NCI-H2107 treated with DMSO at 0.1 percent for 48 hours (cell line): Measurements from ENCODE around the gene INCA1.

Source experiments
- DNase-seq: peaks from one replicate; lab custom pipeline; 2025; ENCODE audit not compliant: unreplicated experiment; lab: John Stamatoyannopoulos, UW

INCA1 gene

GRCh38 chr17:4950075-4950745 lies 47.1 kb downstream of the INCA1 start:
- no peak for DNase-seq

DNA sequence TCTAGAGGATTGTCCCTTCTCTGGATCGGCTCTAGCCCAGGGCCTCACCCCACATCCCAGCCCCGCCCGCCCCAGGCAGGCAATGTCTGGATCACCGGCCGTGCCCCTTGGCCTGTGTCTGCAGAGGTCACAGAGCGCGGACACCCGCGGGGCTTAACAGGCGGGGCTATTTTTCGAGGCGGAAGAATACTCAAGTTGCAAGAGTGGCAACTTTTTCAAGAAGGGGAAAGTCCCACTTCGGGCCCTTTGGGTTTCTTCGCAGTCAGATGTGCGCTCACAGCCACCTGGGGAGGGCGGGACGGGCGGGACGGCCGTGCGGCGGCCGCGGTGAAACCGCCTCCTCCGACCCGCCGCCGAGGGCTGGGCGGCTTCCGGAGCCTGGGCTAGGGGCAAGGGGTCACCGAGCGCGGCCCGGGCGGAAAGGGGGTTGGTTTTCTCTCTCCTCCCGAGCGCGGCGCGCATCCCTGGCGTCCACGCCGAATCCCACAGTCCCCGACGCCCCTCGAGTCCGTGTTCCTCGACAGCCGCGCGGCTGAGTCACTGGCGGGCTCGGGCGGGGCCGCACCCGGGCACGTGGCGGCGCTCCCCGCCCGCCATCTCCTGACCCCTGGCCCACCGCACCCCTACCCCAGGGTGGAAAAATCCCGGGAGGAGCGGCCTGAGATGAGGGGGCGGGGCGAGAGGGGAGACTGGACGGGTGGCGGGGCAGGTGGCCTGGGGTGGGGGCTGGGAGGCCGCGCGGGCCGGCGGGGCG lies 47.8 kb downstream of the INCA1 start:
- DNase-seq = no peak

DNA sequence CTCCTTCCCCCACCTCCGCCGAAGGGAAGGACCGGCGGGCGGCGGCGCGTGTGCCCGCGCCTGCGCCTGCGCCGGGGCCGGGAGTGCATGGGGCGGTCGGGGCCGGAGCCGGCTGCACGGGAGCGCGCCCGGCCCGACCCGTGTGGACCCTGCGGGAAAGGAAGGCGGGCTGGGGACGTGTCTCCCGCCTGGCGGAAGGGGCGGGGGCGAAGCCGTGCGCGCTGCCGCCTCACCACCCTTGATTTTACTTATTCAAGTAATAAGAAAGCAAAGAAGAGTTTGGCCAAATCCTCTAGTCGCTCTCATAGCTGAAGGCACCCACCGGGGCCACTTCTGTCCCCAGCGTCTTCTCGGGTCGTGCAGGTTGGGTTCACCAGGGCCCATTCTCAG lies 48.4 kb downstream of the INCA1 start:
- no peak for DNase-seq

DNA sequence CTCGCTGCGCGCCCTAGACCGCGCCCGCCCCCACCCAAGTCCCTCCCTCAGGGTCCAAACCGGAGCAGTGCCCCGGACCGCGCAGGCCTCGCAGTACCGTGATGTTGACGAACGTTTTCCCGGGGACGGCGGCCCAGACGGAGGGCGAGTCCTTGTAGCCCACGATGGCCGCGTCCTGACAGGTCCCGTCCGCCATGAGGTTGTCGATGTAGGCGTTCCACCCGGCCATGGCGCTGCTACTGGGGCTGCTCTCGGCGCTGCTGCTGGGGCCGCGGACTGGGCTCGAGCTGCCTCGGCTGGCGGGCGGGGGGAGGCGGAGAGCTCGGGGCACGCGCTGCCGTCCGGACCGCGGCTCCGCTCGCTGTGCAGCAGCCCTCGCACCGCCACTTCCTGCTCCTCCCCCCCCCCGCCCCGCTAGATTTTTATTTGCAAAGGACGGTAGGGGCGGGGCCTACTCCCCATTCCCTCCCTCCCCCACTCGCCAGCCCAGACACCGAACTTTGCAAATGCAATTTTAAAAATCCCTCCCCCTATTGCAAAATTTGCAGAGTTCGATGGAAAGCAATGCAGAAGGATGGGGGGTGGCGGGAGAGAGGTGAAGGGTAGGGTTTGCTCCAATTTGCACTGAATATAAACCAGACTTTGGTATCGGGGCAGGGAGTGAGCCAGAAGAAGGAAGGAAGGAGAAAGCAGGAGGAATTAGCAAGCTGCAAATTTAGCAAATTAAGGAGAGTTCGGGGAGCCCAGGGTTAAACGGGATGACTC lies 49.0 kb downstream of the INCA1 start, which contains the start of gene PFN1:
TSS of gene PFN1 (minus strand) at position 365 of the 765 bp plus-strand sequence. CDS start at position 229, 136 bp downstream.
- peak; percentile 43 for DNase-seq

GRCh38 chr17:4947411-4948165 lies 49.7 kb downstream of the INCA1 start:
- no peak for DNase-seq

- no peak for DNase-seq
Observed at GRCh38 chr17:4947010-4947410, 50.3 kb downstream of the INCA1 start.

DNA sequence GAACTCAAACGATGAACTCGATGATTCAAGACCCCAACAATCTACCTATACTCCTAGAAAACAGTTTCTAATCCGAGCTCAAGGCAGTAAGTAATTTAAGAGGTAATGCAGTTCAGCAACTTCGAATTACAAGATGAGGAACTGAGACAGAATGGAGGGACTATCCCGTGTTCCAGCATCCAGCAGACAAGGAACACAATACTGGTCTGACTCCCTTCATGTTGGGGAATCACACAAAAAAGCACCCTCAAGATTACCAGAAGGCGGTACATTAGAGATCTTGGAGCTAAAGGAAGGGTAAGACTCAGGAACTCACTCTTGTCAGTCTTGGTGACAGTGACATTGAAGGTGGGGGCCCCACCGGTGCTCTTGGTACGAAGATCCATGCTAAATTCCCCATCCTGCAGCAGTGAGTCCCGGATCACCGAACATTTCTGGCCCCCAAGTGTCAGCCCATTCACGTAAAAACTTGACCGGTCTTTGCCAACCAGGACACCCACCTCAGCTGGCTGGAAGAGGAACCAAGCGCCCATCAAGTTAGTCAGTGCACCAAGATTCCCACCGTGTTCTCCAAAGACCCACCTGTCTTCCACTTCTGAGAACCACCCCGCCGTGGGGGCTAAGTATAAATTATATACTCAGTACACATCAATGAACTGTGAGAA lies 50.9 kb downstream of the INCA1 start:
- no peak for DNase-seq

- no peak for DNase-seq
Observed at GRCh38 chr17:4945944-4946280, 51.4 kb downstream of the INCA1 start.

DNA sequence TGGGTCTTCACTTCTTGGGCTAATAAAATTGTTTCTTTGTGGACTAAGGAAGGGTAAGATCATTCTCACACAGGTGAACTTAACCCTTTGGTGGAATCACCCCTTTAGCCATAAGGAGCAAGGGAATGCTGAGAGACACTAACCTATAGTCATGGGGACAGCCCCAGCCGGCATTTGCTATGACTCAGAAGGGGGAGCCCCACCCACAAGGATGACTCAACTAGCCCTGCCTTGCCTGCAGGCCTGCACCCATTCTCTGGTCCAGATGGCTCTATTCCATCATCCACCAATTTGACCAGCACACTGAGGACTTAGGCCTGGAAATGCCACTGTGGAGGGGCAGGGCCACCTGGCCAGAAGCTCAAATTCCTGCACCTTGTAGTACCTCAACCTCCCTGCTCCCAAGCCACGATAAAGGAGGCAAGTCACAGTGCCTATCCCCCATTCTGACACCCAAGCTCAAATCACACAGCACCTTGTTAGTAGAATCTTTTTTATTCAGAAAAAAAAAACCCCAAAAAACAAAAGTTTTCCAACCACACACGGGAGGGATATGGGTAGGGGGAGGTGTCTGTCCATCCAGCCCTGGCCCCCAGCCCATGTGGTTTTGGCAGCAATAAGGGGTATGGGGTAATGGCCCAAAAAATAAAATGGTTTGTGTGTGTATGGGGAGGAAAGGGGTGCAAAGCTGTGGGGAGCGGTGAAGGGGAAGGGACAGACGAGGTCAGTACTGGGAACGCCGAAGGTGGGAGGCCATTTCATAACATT lies 52.0 kb downstream of the INCA1 start:
- DNase-seq = no peak

DNA sequence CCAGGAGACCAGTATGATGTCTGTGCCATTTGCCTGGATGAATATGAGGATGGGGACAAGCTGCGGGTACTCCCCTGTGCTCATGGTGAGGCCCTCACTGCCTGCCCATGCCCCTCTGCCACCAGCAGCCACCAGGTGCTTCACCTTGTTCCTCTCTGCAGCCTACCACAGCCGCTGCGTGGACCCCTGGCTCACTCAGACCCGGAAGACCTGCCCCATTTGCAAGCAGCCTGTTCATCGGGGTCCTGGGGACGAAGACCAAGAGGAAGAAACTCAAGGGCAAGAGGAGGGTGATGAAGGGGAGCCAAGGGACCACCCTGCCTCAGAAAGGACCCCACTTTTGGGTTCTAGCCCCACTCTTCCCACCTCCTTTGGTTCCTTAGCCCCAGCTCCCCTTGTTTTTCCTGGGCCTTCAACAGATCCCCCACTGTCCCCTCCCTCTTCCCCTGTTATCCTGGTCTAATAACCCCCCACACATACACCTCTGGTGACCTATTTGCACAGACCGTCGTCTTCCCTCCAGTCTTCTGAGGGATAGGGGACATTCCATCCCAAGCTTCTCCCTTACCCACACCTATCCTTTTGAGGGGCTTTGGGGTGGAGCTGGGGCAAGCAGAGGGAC lies 52.7 kb downstream of the INCA1 start:
- no peak for DNase-seq

DNA sequence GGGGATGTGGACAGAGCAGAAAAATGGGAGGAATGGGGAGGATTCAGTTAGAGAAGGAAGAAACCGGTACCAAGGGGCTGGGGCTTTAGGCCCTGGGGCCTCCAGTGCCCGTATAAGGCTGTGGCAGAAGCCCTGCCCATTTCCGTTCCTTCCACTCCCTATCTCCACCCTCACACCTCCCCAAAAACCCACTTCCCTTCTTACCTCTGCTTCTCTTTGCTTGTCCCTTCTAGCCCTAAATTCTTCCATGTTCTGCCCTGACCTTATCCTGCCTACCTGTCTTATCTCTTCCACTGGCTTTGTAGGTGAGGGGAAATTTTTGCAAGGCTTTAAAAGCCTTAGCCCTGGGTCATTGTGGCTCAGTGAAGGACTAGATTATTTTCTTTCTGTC lies 53.2 kb downstream of the INCA1 start:
- DNase-seq = no peak

DNA sequence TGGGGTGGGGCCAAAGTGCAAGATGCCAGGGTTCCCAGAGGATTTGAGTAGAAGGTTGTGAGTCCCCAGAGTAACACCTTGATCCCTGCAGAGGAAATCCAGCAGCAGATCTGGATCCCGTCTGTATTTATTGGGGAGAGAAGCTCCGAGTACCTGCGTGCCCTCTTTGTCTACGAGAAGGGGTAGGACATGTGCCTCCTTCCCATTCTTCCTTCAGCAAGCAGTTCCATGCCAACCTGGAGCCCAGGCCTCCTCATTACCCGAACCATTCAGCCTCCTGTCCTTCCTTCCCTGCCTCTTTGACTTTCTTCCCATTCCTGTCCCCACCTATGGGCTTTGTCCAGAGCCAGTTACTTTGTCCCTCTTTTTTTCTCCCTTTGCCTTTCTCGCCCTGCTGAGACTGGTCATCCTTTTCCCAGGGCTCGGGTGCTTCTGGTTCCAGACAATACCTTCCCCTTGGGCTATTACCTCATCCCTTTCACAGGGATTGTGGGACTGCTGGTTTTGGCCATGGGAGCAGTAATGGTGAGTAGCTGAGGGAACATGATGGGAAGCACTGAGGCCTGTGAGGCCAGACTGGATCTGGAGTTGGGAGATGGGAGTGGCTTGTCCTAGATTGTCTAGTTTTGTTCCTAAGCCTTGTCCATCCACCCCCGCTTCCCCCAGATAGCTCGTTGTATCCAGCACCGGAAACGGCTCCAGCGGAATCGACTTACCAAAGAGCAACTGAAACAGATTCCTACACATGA lies 54.4 kb downstream of the INCA1 start:
- no peak for DNase-seq

GRCh38 chr17:4941319-4941610 lies 56.1 kb downstream of the INCA1 start:
- no peak for DNase-seq

DNA sequence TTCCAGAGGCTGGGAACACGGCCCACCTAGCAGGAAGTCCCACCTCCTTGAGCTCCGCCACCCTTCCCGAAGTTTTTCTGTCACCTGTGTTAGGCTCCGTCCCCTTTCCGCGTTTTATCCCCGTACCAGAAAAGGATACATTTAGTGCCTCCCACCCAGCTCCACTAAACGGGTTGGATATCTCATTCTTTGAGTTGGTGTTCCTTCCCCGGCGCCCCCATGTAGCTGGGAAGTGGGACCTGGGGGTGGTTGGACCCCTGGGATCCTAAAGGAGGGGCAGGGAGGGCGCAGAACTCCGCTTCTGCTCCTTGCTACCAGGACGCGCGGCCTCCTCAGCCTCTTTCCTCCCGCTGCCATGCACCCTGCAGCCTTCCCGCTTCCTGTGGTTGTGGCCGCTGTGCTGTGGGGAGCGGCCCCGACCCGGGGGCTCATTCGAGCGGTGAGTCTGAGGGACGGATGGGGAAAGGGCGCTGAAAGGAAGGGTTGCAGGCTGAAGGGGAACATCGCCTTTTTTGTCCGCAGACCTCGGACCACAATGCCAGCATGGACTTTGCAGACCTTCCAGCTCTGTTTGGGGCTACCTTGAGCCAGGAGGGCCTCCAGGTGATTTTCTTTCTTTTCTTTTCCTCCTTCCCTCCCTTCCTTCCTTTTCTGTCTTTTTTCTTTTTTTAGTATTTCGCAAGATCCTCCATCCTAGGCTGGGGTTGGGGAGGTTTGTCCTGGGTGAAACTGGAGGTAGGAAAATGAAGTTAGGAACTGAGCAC lies 56.6 kb downstream of the INCA1 start:
- no peak for DNase-seq

DNA sequence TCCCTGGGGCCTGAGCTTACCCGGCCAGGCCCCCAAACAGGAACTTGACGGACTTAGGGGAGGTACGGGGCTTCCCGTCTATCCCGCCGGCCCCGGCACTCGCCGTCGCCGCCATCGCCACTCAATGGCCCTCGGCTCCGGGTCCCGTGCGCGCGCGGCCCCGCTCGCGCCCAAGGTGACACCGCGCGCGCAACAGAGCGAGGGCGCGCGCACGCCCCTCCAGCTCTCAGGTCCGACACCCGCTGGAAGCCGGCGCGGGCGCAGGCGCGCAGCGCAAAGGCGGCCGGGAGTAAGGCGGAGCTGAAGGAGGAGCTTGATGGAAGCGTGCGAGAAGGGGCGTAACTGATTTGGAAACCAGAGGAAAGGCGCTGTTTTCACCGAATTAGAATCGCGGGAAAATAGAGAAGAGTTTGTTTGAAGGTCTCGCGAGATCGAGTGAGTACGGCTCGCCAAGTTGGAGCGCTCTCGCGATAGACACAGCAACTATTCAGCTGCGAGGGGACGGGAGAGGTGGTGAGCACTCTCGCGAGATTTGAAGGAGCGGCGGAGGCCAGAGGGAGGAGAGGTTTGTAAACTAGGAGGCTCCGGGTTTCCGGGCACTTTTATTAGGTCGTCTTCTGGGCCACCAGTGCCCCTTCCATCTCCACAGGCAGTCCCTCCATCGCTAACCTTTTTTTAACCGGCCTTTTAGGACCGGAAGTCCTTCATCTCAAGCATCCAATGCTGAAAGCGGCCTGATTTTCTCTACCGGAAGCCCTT lies 57.3 kb downstream of the INCA1 start, which contains the start of the genes RNF167 and SLC25A11:
TSS of gene RNF167 (plus strand) at position 473 of the 759 bp plus-strand sequence. CDS start 642 bp downstream, outside the sequence.
TSS of gene SLC25A11 (minus strand) at position 251 of the 759 bp plus-strand sequence. CDS start at position 115, 136 bp downstream.
- DNase-seq = peak; percentile 82

GRCh38 chr17:4939546-4939795 lies 57.9 kb downstream of the INCA1 start:
- DNase-seq = no peak

GRCh38 chr17:4938688-4939545 lies 58.4 kb downstream of the INCA1 start:
- no peak for DNase-seq
